K562 (cell line): ENCODE results near the gene FXR1. TPM values are rescaled to one million over a fixed set of nuclear protein-coding genes. Genes with fewer than 3 reads are reported as not detected.
A peak's percentile ranks its signal among the peaks of the same experiment; 100 is the strongest.

ENCODE experiments used
- ATAC-seq: fragments of 200-7000 bp; cut with Tn5 transposase; 3 replicates; pipeline ENCODE4 v1.9.1; 2020; ENCODE audit warnings: moderate library complexity
- BruUV-seq: library from RNA; stranded (reverse); fragments of 400-500 nt; replicated peaks from 2 replicates; lab custom pipeline; 2021; lab: Mats Ljungman, UMichigan
- CTCF ChIA-PET: fragments of 300-600 bp; formaldehyde crosslinking; extraction: SDS; loops from one replicate; lab custom pipeline; 2021; ENCODE audit warnings: low intra/inter-chr PET ratio; lab: Yijun Ruan, JAX
- POLR2A ChIA-PET: fragments of 300-600, 350-650 bp; sonication (Branson Sonifier 250); formaldehyde crosslinking; extraction: SDS; loops from one replicate; lab custom pipeline; 2021; ENCODE audit warnings: antibody characterized with exemption, inconsistent platforms; lab: Yijun Ruan, JAX
- DNase-seq, 4 experiments: peaks; one replicate each; pipeline versions ENCODE4 v3.0.0 to v3.0.0-alpha.2; 2011 to 2018; ENCODE audit warnings: low spot score in 3 of 4, mixed read lengths in 3 of 4; ENCODE audit errors: extremely low read depth in 1 of 4
- FAIRE-seq: peaks from 2 replicates; lab custom pipeline; 2011; peaks lifted over from hg19 to GRCh38; lab: Jason Lieb, UNC
- H2AFZ ChIP-seq: 2 replicates; pipeline ENCODE4 v1.6.0; 2011; ENCODE audit warnings: low read depth, low read length, control low read depth, inconsistent platforms
- H3K27ac ChIP-seq: fragments of 200-600 bp; 3 replicates; pipeline ENCODE4 v1.8.0; 2011; ENCODE audit warnings: low read depth, mild to moderate bottlenecking, control low read depth, inconsistent platforms, low read length, moderate library complexity, mixed read lengths; ENCODE audit errors: extremely low read depth
- H3K27me3 ChIP-seq, 2 experiments: fragments of 300-600 bp in 1 of 2; 2 replicates in 1 of 2; 3 replicates in 1 of 2; pipeline versions ENCODE4 v1.6.0 to v1.8.0; 2011; ENCODE audit warnings: inconsistent platforms in 2 of 2, low read length in 2 of 2, mild to moderate bottlenecking in 1 of 2, mixed read lengths in 1 of 2, moderate library complexity in 1 of 2; ENCODE audit not compliant: control insufficient read depth in 2 of 2, insufficient read depth in 2 of 2
- H3K36me3 ChIP-seq: fragments of 300-600 bp; 3 replicates; pipeline ENCODE4 v1.8.0; 2011; ENCODE audit warnings: mild to moderate bottlenecking, low read length, inconsistent platforms; ENCODE audit not compliant: control insufficient read depth, insufficient read depth
- H3K4me1 ChIP-seq, 2 experiments: fragments of 200-600 bp in 1 of 2; replicated peaks in 1 of 2; 2 replicates in 1 of 2; 3 replicates in 1 of 2; pipeline versions ENCODE4 v1.5.1 to v1.8.0; 2011; ENCODE audit warnings: inconsistent platforms in 2 of 2, low read length in 2 of 2, mild to moderate bottlenecking in 1 of 2, mixed read lengths in 1 of 2, moderate library complexity in 1 of 2; ENCODE audit not compliant: control insufficient read depth in 2 of 2, insufficient read depth in 2 of 2
- H3K4me2 ChIP-seq: 2 replicates; pipeline ENCODE4 v1.6.1; 2011; ENCODE audit warnings: low read length, control low read depth, inconsistent platforms, mixed read lengths; ENCODE audit not compliant: insufficient read depth
- H3K4me3 ChIP-seq: fragments of 200-600 bp; sonication (generic), shearing (Covaris generic); 2 replicates; pipeline ENCODE4 v1.5.1; 2016; ENCODE audit warnings: control low read depth, inconsistent platforms
- H3K79me2 ChIP-seq: fragments of 200-600 bp; 3 replicates; pipeline ENCODE4 v1.8.0; 2011; ENCODE audit warnings: low read length, inconsistent platforms; ENCODE audit not compliant: control insufficient read depth, insufficient read depth
- H3K9ac ChIP-seq, 2 experiments: 2 replicates each; pipeline versions ENCODE4 v1.6.0 to v1.6.1; 2011; ENCODE audit warnings: low read depth in 2 of 2, low read length in 2 of 2, control low read depth in 1 of 2, inconsistent platforms in 1 of 2, mild to moderate bottlenecking in 1 of 2, mixed read lengths in 1 of 2; ENCODE audit not compliant: insufficient read depth in 1 of 2
- H3K9me1 ChIP-seq: one replicate; pipeline ENCODE4 v1.6.0; 2011; ENCODE audit warnings: inconsistent platforms, mild to moderate bottlenecking, low read length, moderate library complexity; ENCODE audit not compliant: control insufficient read depth, insufficient read depth
- H3K9me3 ChIP-seq: replicated peaks from 2 replicates; pipeline ENCODE4 v1.5.1; 2011; ENCODE audit warnings: low read depth, low read length, inconsistent platforms; ENCODE audit not compliant: control insufficient read depth, insufficient read depth
- H4K20me1 ChIP-seq: replicated peaks from 2 replicates; pipeline ENCODE4 v1.6.1; 2011; ENCODE audit warnings: low read length, inconsistent platforms, mixed read lengths; ENCODE audit not compliant: control insufficient read depth, insufficient read depth
- BCOR ChIP-seq: fragments of 450-650 bp; IDR thresholded peaks from 2 replicates; pipeline ENCODE4 v1.6.1; 2016
- HDAC3 ChIP-seq: fragments of 450-650 bp; IDR thresholded peaks from 2 replicates; pipeline ENCODE4 v1.6.1; 2018; ENCODE audit warnings: borderline replicate concordance, mild to moderate bottlenecking, moderate library complexity; ENCODE audit not compliant: partially characterized antibody
- MECOM ChIP-seq: fragments of 250-450 bp; sonication (Bioruptor Pico); IDR thresholded peaks from 2 replicates; pipeline ENCODE4 v1.8.0; 2022; ENCODE audit warnings: inconsistent platforms
- MTA3 ChIP-seq: fragments of 450-650 bp; formaldehyde crosslinking; IDR thresholded peaks from 2 replicates; pipeline ENCODE4 v1.6.1; 2017; ENCODE audit warnings: mild to moderate bottlenecking, borderline replicate concordance
- NELFE ChIP-seq: IDR thresholded peaks from 2 replicates; pipeline ENCODE4 v1.6.1; 2011; ENCODE audit warnings: mild to moderate bottlenecking; ENCODE audit not compliant: insufficient read depth, insufficient read length
- NKRF ChIP-seq: fragments of 450-650 bp; IDR thresholded peaks from 2 replicates; pipeline ENCODE4 v1.6.1; 2016; ENCODE audit warnings: borderline replicate concordance
- NUFIP1 ChIP-seq: fragments of 450-650 bp; IDR thresholded peaks from 2 replicates; pipeline ENCODE4 v1.6.1; 2018; ENCODE audit not compliant: partially characterized antibody
- RBM25 ChIP-seq: fragments of 200-400 bp; formaldehyde crosslinking; IDR thresholded peaks from 2 replicates; pipeline ENCODE4 v1.6.1; 2018; ENCODE audit warnings: low read length, low read depth, moderate library complexity; ENCODE audit not compliant: severe bottlenecking
- RBM39 ChIP-seq: fragments of 200-400 bp; formaldehyde crosslinking; optimal IDR thresholded peaks from 2 replicates; pipeline ENCODE3; 2018; ENCODE audit warnings: low read depth, low read length
- SLC30A9 ChIP-seq: fragments of 250-450 bp; sonication (Bioruptor Pico); IDR thresholded peaks from 2 replicates; pipeline ENCODE4 v1.8.0; 2022; ENCODE audit warnings: mild to moderate bottlenecking, moderate library complexity
- TBP ChIP-seq: optimal IDR thresholded peaks from 2 replicates; pipeline ENCODE3; 2011; ENCODE audit warnings: low read depth, low read length, improper control_type of control experiment
- TSHZ1 ChIP-seq: fragments of 250-450 bp; sonication (Bioruptor Pico); IDR thresholded peaks from 2 replicates; pipeline ENCODE4 v1.4.0; 2020; ENCODE audit warnings: mild to moderate bottlenecking, moderate library complexity
- ZNF699 ChIP-seq: fragments of 250-450 bp; sonication (Bioruptor Pico); IDR thresholded peaks from 2 replicates; pipeline ENCODE4 v1.8.0; 2021; ENCODE audit warnings: mild to moderate bottlenecking, moderate library complexity; ENCODE audit not compliant: insufficient replicate concordance
- in situ Hi-C: fragments of 300-500 bp; cut with MboI; formaldehyde crosslinking; loops from 4 replicates; pipeline ENCODE4 v1.15.0; 2018; ENCODE audit warnings: inconsistent platforms, mixed read lengths
- intact Hi-C: fragments of 100-400 bp; cut with micrococcal nuclease; formaldehyde crosslinking; loops from 2 replicates; pipeline ENCODE4 v1.14.2; 2022
- polyA plus RNA-seq, 8 experiments: library from polyadenylated mRNA; depleted of rRNA in 4 of 8; stranded (reverse) in 5 of 8; unstranded in 3 of 8; fragments of >200 nt; fragmentation: Nextera tagmentation in 2 of 8; fragmentation: Illumina TruSeq in 1 of 8; extraction: Ambion mirVana in 2 of 8; extraction: Trizol in 1 of 8; gene quantifications; 2 replicates each; pipeline versions ENCODE4 v1.2.1 to v1.2.3, GENCODE V29; 2011 to 2014; ENCODE audit warnings: inconsistent platforms in 1 of 8, missing spikeins in 1 of 8
- total RNA-seq, 7 experiments: library from RNA; depleted of rRNA in 6 of 7; stranded (reverse); fragments of >200 nt in 6 of 7; fragmentation: Illumina TruSeq in 2 of 7; extraction: Trizol in 2 of 7; gene quantifications; 2 replicates each; pipeline versions ENCODE4 v1.2.1 to v1.2.3, GENCODE V29; 2011 to 2021; ENCODE audit warnings: low replicate concordance in 1 of 7

Gene FXR1
- total and polyA plus RNA-seq, 9 of the 15 experiments (the other 6 are each of a cell fraction or from before 2014, with no cell fraction given): 59.4 to 177 (median 136) TPM

- intact Hi-C loops: loop anchor here (10.0 kb wide), 3 partner anchors 115 to 375 kb away; partner anchors contain the start of gene TTC14
- no peak overlapping the region for H3K4me2 ChIP-seq
- BruUV-seq: no TSS peak
- ChIA-PET CTCF (no interaction called here), POLR2A (interaction anchor here (1.0 to 3.5 kb wide), 3 partner anchors 9 to 11 kb away, joined by 3 to 12 read pairs (median 3); partner anchors contain the start of gene DNAJC19)
- H3K36me3 ChIP-seq: peaks cover 76% of the 10 kb centered on the region
- TF ChIP-seq MTA3 (no peak), TSHZ1 (CRISPR knock-in tag) (no peak), TBP (no peak), MECOM (CRISPR knock-in tag) (no peak), ZNF699 (CRISPR knock-in tag) (no peak), NUFIP1 (no peak), NELFE (no peak), BCOR (no peak), RBM25 (no peak), RBM39 (no peak), SLC30A9 (no peak), NKRF (no peak), HDAC3 (no peak)
- no peak overlapping the region for H3K27ac ChIP-seq
- H3K27me3 ChIP-seq: no peaks in the 10 kb centered on the region
- no peak overlapping the region for H3K9ac ChIP-seq
- peaks cover 0 to 2% of the 10 kb centered on the region in 2 experiments; a peak in 1 of 5 replicates for H3K4me1 ChIP-seq
- H3K79me2 ChIP-seq: no peaks in the 10 kb centered on the region
- ATAC-seq (peak; percentile 24; the same call in 2 of the 3 replicates), DNase-seq (no peak), FAIRE-seq (no peak)
- no peak overlapping the region for H2AFZ ChIP-seq
- no peaks in the 10 kb centered on the region for H3K9me1 ChIP-seq
- H4K20me1 ChIP-seq: no peaks in the 10 kb centered on the region
- H3K4me3 ChIP-seq: no peak overlapping the region
- H3K9me3 ChIP-seq: no peaks in the 10 kb centered on the region
- in situ Hi-C loops: loop anchor here (25.0 kb wide), 1 partner anchor 368 kb away; the partner anchor contains the start of gene TTC14
These were observed 67.5 kb downstream of the FXR1 start for GRCh38 chr3:180979961-180980360.
